Mucosa of rectum (tissue), 2 donors: Measurements from ENCODE around the gene MLLT1.

Source experiments
- H3K27ac ChIP-seq, 2 donors: one replicate each; pipeline ENCODE4 v1.7.0; 2013; ENCODE audit warnings: inconsistent platforms in 2 of 2, low read depth in 2 of 2, low read length in 2 of 2
- H3K27me3 ChIP-seq, 2 donors: one replicate each; pipeline ENCODE4 v1.7.0; 2013; ENCODE audit warnings: low read length in 2 of 2; ENCODE audit not compliant: control insufficient read depth in 2 of 2, insufficient read depth in 2 of 2
- H3K36me3 ChIP-seq, 2 donors: one replicate each; pipeline ENCODE4 v1.7.0; 2013; ENCODE audit warnings: low read length in 2 of 2; ENCODE audit not compliant: control insufficient read depth in 2 of 2, insufficient read depth in 2 of 2
- H3K4me1 ChIP-seq, 2 donors: one replicate each; pipeline ENCODE4 v1.7.0; 2013; ENCODE audit warnings: low read length in 2 of 2, mild to moderate bottlenecking in 1 of 2; ENCODE audit not compliant: control insufficient read depth in 2 of 2, insufficient read depth in 2 of 2
- H3K4me3 ChIP-seq, 2 donors: one replicate each; pipeline ENCODE4 v1.7.0; 2013; ENCODE audit warnings: low read length in 2 of 2
- H3K9ac ChIP-seq, 2 donors: one replicate each; pipeline ENCODE4 v1.7.0; 2013; ENCODE audit warnings: low read length in 2 of 2, low read depth in 1 of 2, mild to moderate bottlenecking in 1 of 2
- H3K9me3 ChIP-seq, 2 donors: one replicate each; pipeline ENCODE4 v1.7.0; 2013; ENCODE audit warnings: low read length in 2 of 2; ENCODE audit not compliant: control insufficient read depth in 2 of 2
- donor health status: healthy.
- donor health status: Normal muscosa, but diverticular disease.

Gene MLLT1

DNA sequence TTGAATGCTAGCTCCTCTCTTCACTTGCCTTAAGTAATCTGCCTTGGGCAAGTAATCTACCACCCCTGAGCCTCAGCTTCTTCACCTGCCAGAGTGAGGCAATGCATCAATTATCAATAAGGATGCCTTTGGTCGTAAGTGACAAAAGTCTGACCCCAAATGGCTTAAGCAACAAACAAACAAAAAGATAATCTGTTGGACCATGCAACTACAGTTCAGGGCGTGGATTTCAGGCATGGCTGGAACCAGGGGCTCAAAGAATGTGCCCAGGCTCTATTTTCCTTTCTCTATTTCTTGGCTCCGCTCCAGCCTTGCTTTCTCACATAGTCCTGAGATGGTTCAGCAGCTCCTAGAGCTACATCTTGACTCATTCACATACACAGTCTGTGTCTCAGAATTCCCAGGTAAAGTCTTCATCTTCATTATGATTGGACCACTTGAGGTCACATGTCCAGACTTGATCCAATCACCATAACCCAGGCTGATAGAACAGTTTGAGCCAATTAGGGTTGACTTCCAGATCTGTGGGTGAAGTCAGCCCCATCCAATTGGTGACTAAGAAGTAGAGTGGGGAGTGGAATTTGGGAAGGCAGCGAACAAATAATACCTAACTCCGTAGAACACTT is 114.8 kb downstream of the MLLT1 start:
- Histone ChIP-seq H3K9ac (no peak overlapping the region), H3K36me3 (no peaks in the 10 kb centered on the region)

DNA sequence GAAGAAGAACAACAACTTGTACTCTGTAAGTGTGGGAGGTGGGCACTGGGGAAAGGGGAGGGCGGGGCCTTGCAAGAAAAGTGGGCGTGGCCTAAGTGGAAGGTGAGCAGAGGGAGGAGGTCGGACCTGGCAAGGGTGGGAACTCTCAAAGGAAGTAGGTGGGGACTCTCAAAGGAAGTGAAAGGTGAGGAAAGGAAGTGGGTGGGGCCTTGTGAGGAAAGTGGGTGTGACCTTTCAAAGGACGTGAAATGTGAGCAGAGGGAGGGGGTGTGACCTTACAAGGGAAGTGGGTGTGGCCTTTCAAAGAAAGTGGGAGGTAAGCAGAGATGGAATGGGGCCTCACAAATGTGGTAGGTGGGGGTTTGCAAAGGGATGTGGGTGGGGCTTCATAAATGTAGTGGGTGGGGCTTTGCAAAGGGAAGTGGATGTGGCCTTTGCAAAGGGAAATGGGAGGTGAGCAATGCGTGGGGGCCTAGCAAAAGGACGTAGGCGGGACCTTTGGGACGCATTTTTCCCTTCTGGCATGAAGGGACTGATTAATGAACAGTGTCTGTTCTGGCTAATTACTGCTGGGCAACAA is 118.4 kb downstream of the MLLT1 start:
- peaks cover 0 to 6% of the 10 kb centered on the region in 2 donors for H3K4me1 ChIP-seq
- no peaks in the 10 kb centered on the region for H3K9me3 ChIP-seq

More for the DNA sequence above, 114.8 kb downstream of the MLLT1 start:
- no peaks in the 10 kb centered on the region for H3K27me3 ChIP-seq
- no peak overlapping the region for H3K4me3 ChIP-seq
- no peaks in the 10 kb centered on the region for H3K9me3 ChIP-seq
- peaks cover 0 to 6% of the 10 kb centered on the region in 2 donors for H3K4me1 ChIP-seq
- no peak overlapping the region for H3K27ac ChIP-seq

More for the DNA sequence above, 118.4 kb downstream of the MLLT1 start:
- no peaks in the 10 kb centered on the region for H3K36me3 ChIP-seq
- no peaks in the 10 kb centered on the region for H3K27me3 ChIP-seq
- no peak overlapping the region for H3K9ac ChIP-seq
- no peak overlapping the region for H3K27ac ChIP-seq
- H3K4me3 ChIP-seq, result no peak overlapping the region
